Activated naive CD4-positive, alpha-beta T cell treated with anti-CD3 and anti-CD28 coated beads, Interleukin-2, amount 50 U/mL, for 16 hours (primary cell): ENCODE data around the gene KIAA1217.

ENCODE experiments used
- DNase-seq: peaks from one replicate; pipeline ENCODE4 v3.0.0-alpha.2; 2020

The KIAA1217 gene

DNA sequence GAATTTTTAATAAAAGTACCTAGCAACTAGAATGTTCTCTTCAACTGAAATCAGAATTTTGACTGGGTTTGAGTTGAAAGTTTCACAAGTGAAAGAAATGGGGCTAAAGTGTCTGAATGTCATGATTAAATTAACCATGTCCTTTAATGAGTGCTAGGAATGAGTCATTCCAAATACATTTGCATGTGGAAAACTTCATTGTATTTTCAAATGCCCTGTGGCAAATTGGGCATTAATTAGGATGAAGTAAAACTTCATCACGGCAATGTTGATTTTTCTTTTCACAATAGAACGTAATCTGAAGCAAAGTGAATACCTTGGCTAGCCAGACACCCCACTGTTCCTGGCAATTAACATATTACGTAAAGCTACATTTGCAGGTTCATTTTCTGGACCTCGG is 166.6 kb downstream of the KIAA1217 start:
- no peak for DNase-seq

DNA sequence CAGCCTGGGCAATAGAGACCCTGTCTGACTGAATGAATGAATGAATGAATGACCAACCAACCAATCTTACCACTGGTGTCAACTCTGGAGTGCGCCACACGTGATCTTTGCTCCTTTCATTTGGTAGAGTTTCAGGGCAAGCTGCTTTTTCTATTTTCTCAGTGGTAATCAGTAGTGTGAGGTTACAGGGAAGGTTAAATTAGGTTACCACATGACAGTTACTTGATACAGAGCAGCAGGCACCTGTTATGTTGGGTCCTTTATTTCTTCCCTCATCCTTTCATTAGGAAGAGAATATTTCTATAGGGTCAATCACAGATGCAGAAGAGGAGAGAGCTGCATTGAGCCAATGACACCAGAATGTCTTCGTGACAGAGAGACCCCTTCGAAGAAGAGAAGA is 167.8 kb downstream of the KIAA1217 start:
- no peak for DNase-seq

DNA sequence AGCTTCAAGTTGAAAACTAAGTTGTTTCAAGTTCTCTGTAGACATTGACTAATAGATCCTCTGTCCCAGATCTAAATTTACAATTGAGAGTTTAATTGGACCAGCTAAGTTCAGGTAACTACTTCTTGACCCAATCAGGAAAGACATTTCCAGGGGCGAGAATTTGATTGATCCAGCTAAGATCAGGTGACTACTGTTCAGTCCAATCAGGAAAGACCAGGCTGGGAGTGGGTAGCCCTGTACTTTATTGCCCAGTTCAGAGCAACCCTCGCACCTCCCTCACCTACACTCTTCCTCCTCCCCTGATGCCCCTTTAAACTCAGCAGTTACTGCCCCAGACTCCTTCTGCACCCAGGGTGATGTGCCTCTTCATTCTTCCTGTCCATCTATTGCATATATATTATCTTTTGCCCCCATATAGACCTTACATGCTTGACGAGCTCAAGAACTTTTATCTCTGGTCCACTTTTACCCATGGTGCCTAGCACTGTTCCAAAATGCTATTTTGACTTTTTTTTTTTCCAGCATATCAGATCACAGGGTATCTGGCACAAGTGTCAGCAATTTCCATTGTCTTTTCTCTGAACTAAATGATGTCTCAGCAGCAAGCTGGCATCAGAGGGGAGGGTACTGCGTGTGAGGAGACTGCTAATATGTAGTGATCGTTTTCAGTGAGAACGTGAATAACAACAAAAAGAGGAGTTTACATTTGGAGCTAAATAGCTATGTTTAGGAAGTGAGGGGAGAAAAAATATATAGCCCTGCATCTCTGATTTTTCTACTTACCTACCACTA is 169.4 kb downstream of the KIAA1217 start:
- DNase-seq: no peak

DNA sequence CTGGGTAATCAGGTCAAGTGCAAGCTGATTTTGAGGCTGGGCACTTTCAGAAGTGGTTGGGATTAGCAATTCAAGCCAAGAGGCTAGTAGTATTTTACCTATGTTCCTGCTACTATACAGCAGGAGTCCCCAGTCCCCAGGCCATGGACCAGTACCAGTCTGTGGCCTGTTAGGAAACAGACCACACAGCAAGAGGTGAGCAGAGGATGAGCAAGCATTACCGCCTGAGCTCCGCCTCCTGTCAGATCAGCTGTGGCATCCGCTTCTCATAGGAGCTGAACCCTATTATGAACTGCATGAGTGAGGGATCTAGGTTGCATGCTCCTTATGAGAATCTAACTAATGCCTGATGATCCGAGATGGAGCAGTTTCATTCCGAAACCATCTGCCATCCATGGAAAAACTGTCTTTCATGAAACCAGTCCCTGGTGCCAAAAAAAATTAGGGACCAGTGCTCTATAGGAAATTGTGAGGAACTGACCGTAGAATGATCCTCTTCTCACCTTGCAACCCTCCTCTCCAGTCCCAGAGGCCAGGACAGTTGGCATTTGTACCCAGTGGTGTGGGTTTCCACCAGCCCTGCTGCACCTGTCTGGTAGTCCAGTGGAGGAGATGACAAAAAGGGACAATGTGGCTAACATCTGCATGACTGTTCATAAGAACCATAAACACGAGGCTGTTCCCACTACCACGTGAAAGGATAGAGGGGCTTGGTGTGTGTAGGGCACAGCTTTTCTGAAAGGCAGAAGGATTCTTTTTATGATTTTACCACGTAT is 172.5 kb downstream of the KIAA1217 start:
- DNase-seq: no peak

GRCh38 chr10:24382045-24382444 is 173.1 kb downstream of the KIAA1217 start:
- DNase-seq: no peak

DNA sequence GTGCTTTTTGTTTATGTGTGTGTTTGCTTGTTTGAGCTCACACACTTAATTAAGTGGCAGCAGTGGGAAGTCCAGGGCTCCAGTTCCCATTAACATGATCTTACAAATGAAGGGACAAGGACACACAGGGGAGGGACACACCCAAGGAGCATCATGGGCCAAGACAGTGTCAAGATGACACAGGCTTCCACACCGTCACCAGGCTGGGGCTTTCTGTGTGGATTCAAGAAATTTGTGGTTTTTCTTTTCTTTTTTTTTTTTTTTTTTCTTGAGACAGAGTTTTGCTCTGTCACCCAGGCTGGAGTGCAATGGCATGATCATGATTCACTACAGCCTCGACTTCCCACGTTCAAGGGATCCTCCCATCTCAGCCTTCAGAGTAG is 173.6 kb downstream of the KIAA1217 start:
- DNase-seq: no peak

- DNase-seq: no peak
Measured at GRCh38 chr10:24382979-24383663, 174.2 kb downstream of the KIAA1217 start.

DNA sequence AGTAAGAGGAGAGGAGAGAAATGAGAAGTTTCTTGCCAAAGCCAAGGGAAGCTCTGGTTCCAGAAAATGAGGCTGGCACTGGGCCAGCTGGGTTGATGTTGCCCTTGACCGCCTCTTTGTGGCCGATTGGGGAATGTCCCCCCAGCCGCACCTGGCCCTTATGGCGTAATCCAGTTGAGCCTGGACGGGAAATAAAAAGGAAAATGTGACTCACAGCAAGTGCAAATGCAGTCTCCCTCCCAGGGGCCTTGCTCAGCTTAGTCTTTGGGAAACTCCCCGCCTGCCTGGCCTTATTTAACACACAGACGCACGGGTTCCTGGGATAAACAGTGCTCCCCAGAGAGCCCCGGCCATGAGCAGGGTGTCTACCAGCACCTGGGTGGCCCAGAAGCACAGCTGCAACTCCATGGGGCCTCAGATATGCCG is 174.8 kb downstream of the KIAA1217 start:
- DNase-seq: no peak

GRCh38 chr10:24384954-24385353 is 176.0 kb downstream of the KIAA1217 start:
- no peak for DNase-seq

DNA sequence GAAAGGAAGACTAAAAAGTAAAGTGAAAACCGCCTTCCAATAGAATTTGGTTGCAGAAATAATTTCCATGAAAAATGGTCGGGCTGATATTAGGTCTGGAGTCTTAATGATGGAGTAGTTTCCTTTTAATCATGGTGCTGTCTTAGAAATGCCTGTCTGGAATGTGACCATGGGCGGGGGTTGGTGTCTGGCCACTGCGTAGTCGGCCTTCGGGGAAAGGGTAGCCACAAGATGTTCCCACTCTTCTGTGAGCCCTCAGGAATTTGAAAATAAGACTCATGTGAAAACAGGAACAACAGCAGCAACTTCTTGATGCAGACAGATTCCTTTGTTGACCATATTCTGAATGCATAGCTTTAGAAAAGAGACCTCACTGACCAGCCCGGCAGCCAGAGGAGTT is 176.8 kb downstream of the KIAA1217 start:
- DNase-seq: no peak

- DNase-seq: no peak
Measured at GRCh38 chr10:24390146-24390700, 181.3 kb downstream of the KIAA1217 start.

DNA sequence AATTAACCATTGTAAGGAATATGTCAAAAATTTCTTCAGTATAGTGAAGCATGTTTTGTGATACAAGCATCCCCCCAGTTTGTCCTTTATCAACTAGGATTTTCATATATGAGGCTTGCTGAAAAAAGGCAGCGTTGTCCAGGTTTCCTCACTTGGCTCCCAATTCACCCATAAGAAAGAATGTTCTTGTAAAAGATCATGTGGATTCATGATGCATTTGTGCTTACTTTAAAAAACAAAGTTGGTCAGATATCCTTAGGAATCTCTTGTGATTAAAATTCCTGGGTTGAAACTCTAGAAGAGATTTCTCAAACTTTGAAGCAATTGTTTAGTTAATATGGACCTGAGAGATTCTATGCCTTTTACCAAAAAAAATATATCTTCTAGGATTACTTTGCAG is 181.8 kb downstream of the KIAA1217 start:
- no peak for DNase-seq

DNA sequence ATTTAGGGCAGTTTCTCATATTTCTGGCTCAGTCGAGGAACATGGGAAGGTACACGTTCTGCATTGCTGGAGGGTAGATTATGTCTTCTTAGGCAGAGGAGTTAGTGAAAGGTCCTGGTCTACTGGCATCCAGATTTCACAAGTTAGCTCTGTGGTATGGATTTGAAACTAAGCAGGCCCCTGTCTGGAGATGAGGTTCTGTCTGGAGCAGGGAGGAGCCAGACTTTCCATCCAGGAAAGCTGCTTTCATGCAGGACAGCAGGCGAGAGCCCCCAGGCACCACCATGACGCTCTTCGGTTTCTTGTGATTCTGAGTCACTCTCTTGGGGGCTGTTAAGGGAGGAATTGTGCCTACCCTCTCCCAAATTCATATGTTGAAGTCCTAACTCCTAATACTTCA is 184.3 kb downstream of the KIAA1217 start:
- no peak for DNase-seq

DNA sequence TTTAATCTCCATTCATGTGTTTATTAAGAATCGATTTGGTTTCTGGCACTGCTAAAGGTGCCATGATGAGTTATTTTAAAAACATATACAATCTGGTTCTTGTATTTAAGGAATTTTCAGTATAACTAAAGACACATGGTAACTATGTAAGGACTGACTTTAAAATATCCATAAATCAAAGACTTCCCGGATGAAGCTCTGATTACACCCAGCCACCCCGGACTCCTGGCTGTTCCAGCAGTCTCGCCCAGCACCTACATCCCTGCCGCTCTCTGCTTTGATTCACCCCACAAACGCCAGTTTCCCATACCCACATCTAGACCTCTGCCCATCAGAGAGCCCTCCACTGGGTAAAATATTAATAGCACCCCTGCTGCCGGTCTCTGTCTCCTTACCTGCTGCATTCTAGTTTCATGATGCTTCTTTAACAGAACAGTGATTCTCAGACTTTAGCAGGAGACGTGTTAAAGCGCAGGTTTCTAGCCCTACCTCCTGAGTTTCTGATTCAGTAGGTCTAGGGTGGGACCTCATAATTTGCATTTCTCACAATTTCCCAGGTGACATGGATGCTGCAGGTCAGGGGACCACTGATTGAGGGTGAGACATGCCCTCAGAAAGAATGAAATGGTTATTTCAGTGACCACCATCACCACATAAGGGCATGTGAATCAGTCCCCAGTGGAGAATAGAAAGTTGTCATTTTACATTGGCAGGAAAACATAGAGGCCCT is 185.7 kb downstream of the KIAA1217 start:
- no peak for DNase-seq

DNA sequence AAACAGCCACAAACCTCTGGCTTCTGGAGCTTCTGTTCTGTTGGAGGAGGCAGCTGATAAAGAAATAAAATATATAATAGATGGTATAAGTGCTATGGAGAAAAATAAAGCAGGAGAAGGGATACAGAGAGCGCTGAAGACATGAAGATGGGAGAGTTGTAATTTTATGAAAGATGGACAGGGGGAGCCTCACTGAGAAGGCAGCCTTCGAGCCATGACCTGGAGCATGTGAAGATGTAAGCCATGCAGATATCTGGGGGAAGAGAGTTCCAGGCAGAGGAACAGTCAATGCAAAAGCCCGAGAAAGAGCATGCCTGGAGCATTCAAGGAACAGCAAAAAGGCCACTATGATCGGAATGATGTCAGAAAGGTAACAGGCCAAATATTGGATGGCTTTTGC is 187.5 kb downstream of the KIAA1217 start:
- DNase-seq: no peak

- DNase-seq: no peak
Measured at GRCh38 chr10:24397662-24398061, 188.7 kb downstream of the KIAA1217 start.

GRCh38 chr10:24404567-24404966 is 195.6 kb downstream of the KIAA1217 start:
- DNase-seq: no peak

- no peak for DNase-seq
Measured at GRCh38 chr10:24405635-24406034, 196.7 kb downstream of the KIAA1217 start.

DNA sequence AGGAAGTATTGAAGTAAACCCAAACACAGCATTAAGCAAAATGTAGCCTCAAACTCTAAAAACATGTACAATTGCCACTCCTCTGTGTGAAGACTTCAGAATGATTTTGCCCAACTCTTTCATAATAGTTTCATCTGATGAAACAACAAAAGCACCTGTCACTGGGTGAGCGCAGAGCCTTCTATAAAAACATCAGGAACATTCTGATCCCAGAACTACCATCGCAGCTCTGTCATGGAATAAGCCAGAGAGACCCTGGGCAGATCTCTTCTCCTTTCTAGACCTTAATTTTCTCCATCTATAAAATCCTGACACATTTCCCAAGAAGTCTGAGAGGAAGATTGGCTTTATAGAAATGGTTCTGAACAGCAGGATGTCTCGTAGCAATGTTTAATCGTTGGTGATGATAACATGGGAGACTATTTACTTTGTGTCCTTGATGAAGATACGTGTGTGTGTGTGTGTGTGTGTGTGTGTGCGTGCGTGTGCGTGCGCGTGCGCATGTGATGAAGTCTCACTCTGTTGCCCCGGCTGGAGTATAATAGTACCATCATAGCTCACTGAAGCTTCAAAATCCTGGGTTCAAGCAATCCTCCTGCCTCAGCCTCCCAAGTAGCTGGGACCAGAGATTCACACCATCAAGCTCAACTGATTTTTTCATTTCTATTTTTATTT is 198.0 kb downstream of the KIAA1217 start:
- no peak for DNase-seq

DNA sequence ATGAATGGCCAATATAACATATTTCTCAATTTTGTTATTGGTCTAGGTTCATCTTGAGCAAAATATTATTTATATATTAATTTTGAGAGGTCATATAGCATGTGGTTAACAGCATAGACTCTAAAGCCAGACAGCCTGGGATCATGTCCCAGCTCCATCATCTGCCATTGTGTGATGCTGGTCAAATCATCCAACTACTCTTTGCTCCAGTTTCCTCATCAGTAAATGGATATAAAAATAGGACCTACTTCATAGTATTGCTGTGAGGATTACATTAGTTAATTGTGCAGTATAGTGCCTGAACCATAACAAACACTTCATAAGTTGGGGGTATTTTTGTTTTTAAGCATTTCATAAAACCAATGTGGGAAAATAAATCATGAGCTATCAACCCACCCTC is 199.0 kb downstream of the KIAA1217 start:
- no peak for DNase-seq

DNA sequence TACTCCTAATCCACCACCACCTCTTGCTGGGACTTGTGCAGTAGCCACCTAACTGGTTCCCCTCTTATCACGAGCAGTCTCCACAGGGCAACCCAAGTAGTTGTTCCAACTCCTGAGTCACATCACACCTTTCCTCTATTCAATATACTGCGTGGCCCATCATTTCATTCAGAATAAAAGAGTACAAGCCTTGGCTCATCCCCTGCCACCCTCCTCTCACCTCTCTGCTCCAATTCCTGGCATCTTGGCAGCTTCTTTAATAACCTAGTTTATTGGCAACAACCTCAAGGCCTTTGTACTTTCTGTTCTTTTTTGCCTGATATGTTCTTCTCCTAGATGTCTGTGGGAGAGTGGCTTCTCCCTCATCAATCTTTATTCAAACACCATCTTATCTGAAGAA is 199.4 kb downstream of the KIAA1217 start:
- DNase-seq: no peak

GRCh38 chr10:24414597-24414996 is 205.7 kb downstream of the KIAA1217 start:
- DNase-seq: no peak
